DOHH2 (cell line): ENCODE measurements around the gene HSPB8.

Experiments
- H3F3A ChIP-seq: fragments of 200-600 bp; sonication (generic), shearing (Covaris generic); 2 replicates; pipeline ENCODE4 v1.6.0; 2016; ENCODE audit warnings: antibody characterized with exemption, mild to moderate bottlenecking; ENCODE audit not compliant: control insufficient read depth, insufficient read depth
- H3K27ac ChIP-seq: fragments of 200-600 bp; sonication (generic); 2 replicates; pipeline ENCODE4 v1.5.1; 2014; ENCODE audit warnings: low read depth, mild to moderate bottlenecking, low read length, moderate library complexity
- H3K27me3 ChIP-seq: fragments of 200-600 bp; sonication (generic); 2 replicates; pipeline ENCODE4 v1.6.1; 2014; ENCODE audit warnings: mild to moderate bottlenecking, low read length, mixed read lengths; ENCODE audit not compliant: control insufficient read depth
- H3K36me3 ChIP-seq: fragments of 200-600 bp; sonication (generic); 2 replicates; pipeline ENCODE4 v1.6.1; 2014; ENCODE audit warnings: mild to moderate bottlenecking, low read length, moderate library complexity, mixed read lengths; ENCODE audit not compliant: control insufficient read depth
- H3K4me1 ChIP-seq: fragments of 200-600 bp; sonication (generic); 2 replicates; pipeline ENCODE4 v1.6.1; 2014; ENCODE audit warnings: mild to moderate bottlenecking, low read length, mixed read lengths; ENCODE audit not compliant: control insufficient read depth
- H3K4me2 ChIP-seq: fragments of 200-600 bp; sonication (generic); 2 replicates; pipeline ENCODE4 v1.6.0; 2014; ENCODE audit warnings: mild to moderate bottlenecking, low read length, moderate library complexity
- H3K4me3 ChIP-seq: fragments of 200-600 bp; sonication (generic); 2 replicates; pipeline ENCODE4 v1.5.1; 2014; ENCODE audit warnings: mild to moderate bottlenecking, low read length, mixed read lengths
- H3K79me2 ChIP-seq: fragments of 200-600 bp; sonication (generic); 2 replicates; pipeline ENCODE4 v1.6.1; 2014; ENCODE audit warnings: mild to moderate bottlenecking, low read length, mixed read lengths; ENCODE audit not compliant: control insufficient read depth
- H3K9me2 ChIP-seq: fragments of 200-600 bp; sonication (generic); replicated peaks from 2 replicates; pipeline ENCODE4 v1.6.1; 2014; ENCODE audit warnings: mild to moderate bottlenecking, low read length, mixed read lengths; ENCODE audit not compliant: control insufficient read depth
- H3K9me3 ChIP-seq: fragments of 200-600 bp; sonication (generic); 2 replicates; pipeline ENCODE4 v1.6.1; 2014; ENCODE audit warnings: antibody characterized with exemption, low read length, mixed read lengths; ENCODE audit not compliant: control insufficient read depth, insufficient read depth
- H4K20me1 ChIP-seq: fragments of 200-600 bp; sonication (generic); 2 replicates; pipeline ENCODE4 v1.6.0; 2014; ENCODE audit warnings: low read depth, mild to moderate bottlenecking, antibody characterized with exemption, low read length, moderate library complexity; ENCODE audit not compliant: control insufficient read depth, insufficient read depth
- EZH2phosphoT487 ChIP-seq: fragments of 200-600 bp; sonication (generic); IDR thresholded peaks from 2 replicates; pipeline ENCODE4 v1.6.1; 2017; ENCODE audit warnings: borderline replicate concordance, mild to moderate bottlenecking, antibody characterized with exemption, low read length, moderate library complexity, mixed read lengths
- TF ChIP-seq, protein P1 (sequence below): fragments of 200-600 bp; sonication (generic); IDR thresholded peaks from one replicate; pipeline ENCODE4 v1.5.1; 2014; ENCODE audit warnings: antibody characterized with exemption, mild to moderate bottlenecking, low read depth, low read length; ENCODE audit not compliant: poor library complexity, severe bottlenecking

HSPB8 gene

DNA sequence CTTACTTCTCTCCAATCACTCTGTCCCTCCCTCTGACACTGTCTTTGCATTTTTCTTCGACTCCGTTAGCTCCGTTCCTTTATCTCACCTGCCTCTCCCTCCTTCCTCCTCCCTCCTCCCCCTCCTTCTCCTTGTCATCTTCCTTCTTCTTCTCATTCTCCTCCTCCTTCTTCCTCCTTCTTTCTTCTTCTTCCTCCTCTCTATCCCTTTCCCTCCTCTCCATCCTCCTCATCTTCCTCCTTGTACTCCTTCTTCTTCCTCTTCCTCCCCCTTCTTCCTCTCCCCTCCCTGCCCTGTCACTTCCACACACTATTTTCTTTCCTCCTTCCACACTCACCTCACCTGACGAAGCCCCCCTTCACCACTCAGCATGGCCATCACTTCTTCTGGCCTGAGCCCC is 53.0 kb downstream of the HSPB8 start:
- no peak for TF ChIP-seq EZH2phosphoT487
- TF ChIP-seq, protein P1, sequence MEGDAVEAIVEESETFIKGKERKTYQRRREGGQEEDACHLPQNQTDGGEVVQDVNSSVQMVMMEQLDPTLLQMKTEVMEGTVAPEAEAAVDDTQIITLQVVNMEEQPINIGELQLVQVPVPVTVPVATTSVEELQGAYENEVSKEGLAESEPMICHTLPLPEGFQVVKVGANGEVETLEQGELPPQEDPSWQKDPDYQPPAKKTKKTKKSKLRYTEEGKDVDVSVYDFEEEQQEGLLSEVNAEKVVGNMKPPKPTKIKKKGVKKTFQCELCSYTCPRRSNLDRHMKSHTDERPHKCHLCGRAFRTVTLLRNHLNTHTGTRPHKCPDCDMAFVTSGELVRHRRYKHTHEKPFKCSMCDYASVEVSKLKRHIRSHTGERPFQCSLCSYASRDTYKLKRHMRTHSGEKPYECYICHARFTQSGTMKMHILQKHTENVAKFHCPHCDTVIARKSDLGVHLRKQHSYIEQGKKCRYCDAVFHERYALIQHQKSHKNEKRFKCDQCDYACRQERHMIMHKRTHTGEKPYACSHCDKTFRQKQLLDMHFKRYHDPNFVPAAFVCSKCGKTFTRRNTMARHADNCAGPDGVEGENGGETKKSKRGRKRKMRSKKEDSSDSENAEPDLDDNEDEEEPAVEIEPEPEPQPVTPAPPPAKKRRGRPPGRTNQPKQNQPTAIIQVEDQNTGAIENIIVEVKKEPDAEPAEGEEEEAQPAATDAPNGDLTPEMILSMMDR: no peak
- H4K20me1 ChIP-seq: no peaks in the 10 kb centered on the region
- H3K36me3 ChIP-seq: no peaks in the 10 kb centered on the region

DNA sequence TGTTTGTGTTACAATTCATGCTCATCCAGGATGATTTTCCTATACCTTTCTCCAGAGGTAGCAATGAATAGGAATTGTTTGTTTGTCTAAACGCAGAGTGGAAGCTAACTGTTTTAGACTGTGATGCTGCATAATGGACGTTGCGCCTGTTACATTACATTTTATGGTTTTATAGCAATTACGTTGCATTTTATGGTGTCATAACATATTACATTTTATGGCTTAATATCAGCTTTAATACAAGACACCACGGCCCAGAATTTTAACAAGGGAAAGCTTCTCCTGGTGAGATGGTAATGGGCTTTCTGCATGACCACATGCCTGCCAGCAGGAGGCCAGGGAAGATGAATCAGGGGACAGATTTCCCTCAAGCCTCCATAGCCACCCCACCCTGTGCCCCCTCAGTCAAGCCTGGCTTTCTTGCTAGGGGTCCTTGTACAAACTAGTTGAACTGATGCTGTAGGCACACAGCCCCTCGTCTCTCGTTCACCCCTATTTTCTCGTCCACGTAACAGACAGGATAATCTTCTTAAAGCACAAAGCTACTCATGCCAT is 56.5 kb downstream of the HSPB8 start:
- H3K4me1 ChIP-seq: no peaks in the 10 kb centered on the region
- H3K9me2 ChIP-seq: no peaks in the 10 kb centered on the region
- H3K4me3 ChIP-seq: no peak overlapping the region
- H4K20me1 ChIP-seq: no peaks in the 10 kb centered on the region
- no peaks in the 10 kb centered on the region for H3K9me3 ChIP-seq
- no peak overlapping the region for H3K4me2 ChIP-seq
- H3K27ac ChIP-seq: no peak overlapping the region
- no peaks in the 10 kb centered on the region for H3K79me2 ChIP-seq
- H3K27me3 ChIP-seq: no peaks in the 10 kb centered on the region
- no peaks in the 10 kb centered on the region for H3F3A ChIP-seq
- TF ChIP-seq EZH2phosphoT487: no peak
- TF ChIP-seq, protein P1: no peak
- no peaks in the 10 kb centered on the region for H3K36me3 ChIP-seq

More for the DNA sequence above, 53.0 kb downstream of the HSPB8 start:
- no peak overlapping the region for H3K27ac ChIP-seq
- no peaks in the 10 kb centered on the region for H3F3A ChIP-seq
- H3K9me2 ChIP-seq: no peaks in the 10 kb centered on the region
- no peak overlapping the region for H3K4me2 ChIP-seq
- H3K27me3 ChIP-seq: no peaks in the 10 kb centered on the region
- no peaks in the 10 kb centered on the region for H3K4me1 ChIP-seq
- H3K4me3 ChIP-seq: no peak overlapping the region
- no peaks in the 10 kb centered on the region for H3K79me2 ChIP-seq
- no peaks in the 10 kb centered on the region for H3K9me3 ChIP-seq

DNA sequence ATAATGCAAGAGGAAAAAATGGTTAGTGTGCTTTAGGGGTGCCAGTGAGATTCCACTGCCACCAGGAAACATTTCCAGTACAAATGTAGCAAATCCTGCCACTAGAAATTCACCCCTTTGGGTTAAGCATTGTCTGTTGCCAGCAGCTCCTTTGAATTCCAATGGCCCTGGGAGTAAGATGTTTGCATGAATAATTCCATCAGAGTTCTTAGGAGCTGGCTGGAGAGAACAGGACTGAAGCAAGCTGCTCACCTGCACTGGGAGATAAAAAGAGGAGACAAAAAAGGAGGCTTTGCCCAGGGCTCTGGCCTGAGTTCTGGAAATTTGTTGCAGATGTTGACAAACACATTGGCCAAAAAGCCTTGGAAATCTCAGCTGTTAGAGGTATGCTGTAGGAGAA is 57.6 kb downstream of the HSPB8 start:
- no peak overlapping the region for H3K27ac ChIP-seq
- H3K4me1 ChIP-seq: no peaks in the 10 kb centered on the region
- H3K9me3 ChIP-seq: no peaks in the 10 kb centered on the region
- no peaks in the 10 kb centered on the region for H3K9me2 ChIP-seq
- no peaks in the 10 kb centered on the region for H3K79me2 ChIP-seq
- no peaks in the 10 kb centered on the region for H3F3A ChIP-seq
- TF ChIP-seq EZH2phosphoT487: no peak
- TF ChIP-seq, protein P1: no peak
- H3K4me3 ChIP-seq: no peak overlapping the region
- no peak overlapping the region for H3K4me2 ChIP-seq
- H4K20me1 ChIP-seq: no peaks in the 10 kb centered on the region
- no peaks in the 10 kb centered on the region for H3K27me3 ChIP-seq
- H3K36me3 ChIP-seq: no peaks in the 10 kb centered on the region
